PC-3 (cell line): ENCODE measurements around the gene GUCA2B. TPM values are rescaled to one million over a fixed set of nuclear protein-coding genes. Genes with fewer than 3 reads are reported as not detected.

Experiments
- ATAC-seq: fragments of 200-7000 bp; cut with Tn5 transposase; 2 replicates; pipeline ENCODE4 v1.9.1; 2020; ENCODE audit warnings: mild to moderate bottlenecking, moderate library complexity
- BruUV-seq: library from RNA; stranded (reverse); fragments of 400-500 nt; replicated peaks from 2 replicates; lab custom pipeline; 2021; lab: Mats Ljungman, UMichigan
- CTCF ChIA-PET: fragments of 300-600 bp; sonication (Branson Sonifier 250); formaldehyde crosslinking; loops from one replicate; lab custom pipeline; 2022; ENCODE audit warnings: antibody characterized with exemption; lab: Charles Lee
- POLR2A ChIA-PET: fragments of 300-600 bp; sonication (Branson Sonifier 250); formaldehyde crosslinking; loops from one replicate; lab custom pipeline; 2022; ENCODE audit warnings: antibody characterized with exemption; ENCODE audit not compliant: unreplicated experiment; lab: Charles Lee
- DNase-seq: peaks from one replicate; pipeline ENCODE4 v3.0.0-alpha.2; 2015
- H2AFZ ChIP-seq: fragments of 300-600 bp; sonication (generic); 2 replicates; pipeline ENCODE4 v1.6.0; 2016; ENCODE audit warnings: antibody characterized with exemption, low read length
- H3F3A ChIP-seq: fragments of 300-600 bp; sonication (generic); one replicate; pipeline ENCODE4 v1.6.0; 2017; ENCODE audit warnings: antibody characterized with exemption, low read length, control low read depth, mild to moderate bottlenecking; ENCODE audit not compliant: unreplicated experiment
- H3K27ac ChIP-seq: fragments of 300-600 bp; sonication (generic); 2 replicates; pipeline ENCODE4 v1.5.1; 2016; ENCODE audit warnings: mild to moderate bottlenecking, low read length
- H3K27me3 ChIP-seq: fragments of 300-600 bp; sonication (generic); 2 replicates; pipeline ENCODE4 v1.6.1; 2016; ENCODE audit warnings: low read length, mixed read lengths
- H3K36me3 ChIP-seq: fragments of 300-600 bp; sonication (generic); 2 replicates; pipeline ENCODE4 v1.6.1; 2016; ENCODE audit warnings: low read depth, mixed run types, low read length, mixed read lengths
- H3K4me1 ChIP-seq: fragments of 300-600 bp; sonication (generic); 2 replicates; pipeline ENCODE4 v1.5.1; 2016; ENCODE audit warnings: low read length; ENCODE audit not compliant: insufficient read depth
- H3K4me2 ChIP-seq: fragments of 300-600 bp; sonication (generic); 2 replicates; pipeline ENCODE4 v1.6.0; 2016; ENCODE audit warnings: low read length
- H3K4me3 ChIP-seq: fragments of 300-600 bp; sonication (generic); 2 replicates; pipeline ENCODE4 v1.5.1; 2016; ENCODE audit warnings: mild to moderate bottlenecking, low read length, mixed read lengths
- H3K79me2 ChIP-seq: fragments of 300-600 bp; sonication (generic); 2 replicates; pipeline ENCODE4 v1.6.1; 2017; ENCODE audit warnings: low read length, mixed read lengths
- H3K9ac ChIP-seq: fragments of 300-600 bp; sonication (generic); 2 replicates; pipeline ENCODE4 v1.6.0; 2016; ENCODE audit warnings: mild to moderate bottlenecking, low read length
- H3K9me2 ChIP-seq: fragments of 300-600 bp; sonication (generic); replicated peaks from 2 replicates; pipeline ENCODE4 v1.6.1; 2016; ENCODE audit warnings: mixed run types, low read length, mixed read lengths
- H3K9me3 ChIP-seq: fragments of 300-600 bp; sonication (generic); 2 replicates; pipeline ENCODE4 v1.6.1; 2016; ENCODE audit warnings: low read length, mixed read lengths
- H4K20me1 ChIP-seq: fragments of 300-600 bp; sonication (generic); 2 replicates; pipeline ENCODE4 v1.6.1; 2016; ENCODE audit warnings: low read length, mixed read lengths
- CTCF ChIP-seq: fragments of 300-600 bp; sonication (generic); conservative IDR thresholded peaks from 2 replicates; pipeline ENCODE4 v1.5.1; 2017; ENCODE audit warnings: antibody characterized with exemption, low read depth, mild to moderate bottlenecking, low read length
- EZH2 ChIP-seq: fragments of 300-600 bp; sonication (generic); IDR thresholded peaks from one replicate; pipeline ENCODE4 v1.6.1; 2017; ENCODE audit warnings: antibody characterized with exemption, mild to moderate bottlenecking, low read length; ENCODE audit not compliant: unreplicated experiment
- EZH2phosphoT487 ChIP-seq: fragments of 300-600 bp; sonication (generic); IDR thresholded peaks from 2 replicates; pipeline ENCODE4 v1.6.1; 2018; ENCODE audit warnings: mild to moderate bottlenecking, antibody characterized with exemption, low read length, borderline replicate concordance
- intact Hi-C: fragments of 100-400 bp; cut with micrococcal nuclease; formaldehyde crosslinking; loops from 2 replicates; pipeline ENCODE4 v1.9.0; 2023
- total RNA-seq: library from RNA; depleted of rRNA; stranded (reverse); fragments of >200 nt; gene quantifications from 2 replicates; pipeline ENCODE4 v1.2.3, GENCODE V29; 2014

GUCA2B gene
- total RNA-seq, 1 experiment from 2014 or later, result not detected

- Histone ChIP-seq H3K4me1 (peaks cover 30% of the 10 kb centered on the region), H3F3A (no peaks in the 10 kb centered on the region), H3K27ac (no peak overlapping the region), H3K9me3 (no peaks in the 10 kb centered on the region), H2AFZ (no peak overlapping the region), H3K9me2 (no peaks in the 10 kb centered on the region), H3K27me3 (no peaks in the 10 kb centered on the region), H3K9ac (no peak overlapping the region), H3K79me2 (no peaks in the 10 kb centered on the region), H3K36me3 (no peaks in the 10 kb centered on the region), H3K4me2 (no peak overlapping the region), H4K20me1 (no peaks in the 10 kb centered on the region), H3K4me3 (no peak overlapping the region)
- ATAC-seq, result no peak
- TF ChIP-seq EZH2 (no peak), CTCF (no peak), EZH2phosphoT487 (no peak)
- POLR2A ChIA-PET, result no interaction called here
- no TSS peak for BruUV-seq
- DNase-seq, result no peak
- CTCF ChIA-PET, result no interaction called here
- intact Hi-C loops, result no loop called here
Observed at GRCh38 chr1:42163114-42163513, 9.9 kb downstream of the GUCA2B start.

- POLR2A ChIA-PET, result no interaction called here
Observed at GRCh38 chr1:42163536-42164503, 10.6 kb downstream of the GUCA2B start.

More at GRCh38 chr1:42163536-42164503, 10.6 kb downstream of the GUCA2B start:
- no peak overlapping the region for H3K9ac ChIP-seq
- H3K4me3 ChIP-seq, result no peak overlapping the region
- no peaks in the 10 kb centered on the region for H3K9me2 ChIP-seq
- no peaks in the 10 kb centered on the region for H3K36me3 ChIP-seq
- H3K9me3 ChIP-seq, result no peaks in the 10 kb centered on the region
- no peaks in the 10 kb centered on the region for H3F3A ChIP-seq
- H4K20me1 ChIP-seq, result no peaks in the 10 kb centered on the region
- no peak for TF ChIP-seq EZH2
- no peak for TF ChIP-seq EZH2phosphoT487
- no peak for TF ChIP-seq CTCF
- DNase-seq (no peak), ATAC-seq (no peak)
- intact Hi-C loops, result no loop called here
- no peak overlapping the region for H2AFZ ChIP-seq
- no peak overlapping the region for H3K4me2 ChIP-seq
- H3K27me3 ChIP-seq, result no peaks in the 10 kb centered on the region
- no TSS peak for BruUV-seq
- peak overlapping the region; percentile 88; the same call in 1 of the 2 replicates for H3K27ac ChIP-seq
- H3K4me1 ChIP-seq, result peaks cover 37% of the 10 kb centered on the region
- CTCF ChIA-PET, result no interaction called here
- no peaks in the 10 kb centered on the region for H3K79me2 ChIP-seq
